Measurements from ENCODE around the gene ELOVL1. TPM values are rescaled to one million over a fixed set of nuclear protein-coding genes. Genes with fewer than 3 reads are reported as not detected.

ELOVL1 gene
- total RNA-seq (2022; extraction: Qiagen RNA extraction; ENCODE audit: low read depth), result 138 to 168 TPM (median 144 TPM) in 5 replicates

DNA sequence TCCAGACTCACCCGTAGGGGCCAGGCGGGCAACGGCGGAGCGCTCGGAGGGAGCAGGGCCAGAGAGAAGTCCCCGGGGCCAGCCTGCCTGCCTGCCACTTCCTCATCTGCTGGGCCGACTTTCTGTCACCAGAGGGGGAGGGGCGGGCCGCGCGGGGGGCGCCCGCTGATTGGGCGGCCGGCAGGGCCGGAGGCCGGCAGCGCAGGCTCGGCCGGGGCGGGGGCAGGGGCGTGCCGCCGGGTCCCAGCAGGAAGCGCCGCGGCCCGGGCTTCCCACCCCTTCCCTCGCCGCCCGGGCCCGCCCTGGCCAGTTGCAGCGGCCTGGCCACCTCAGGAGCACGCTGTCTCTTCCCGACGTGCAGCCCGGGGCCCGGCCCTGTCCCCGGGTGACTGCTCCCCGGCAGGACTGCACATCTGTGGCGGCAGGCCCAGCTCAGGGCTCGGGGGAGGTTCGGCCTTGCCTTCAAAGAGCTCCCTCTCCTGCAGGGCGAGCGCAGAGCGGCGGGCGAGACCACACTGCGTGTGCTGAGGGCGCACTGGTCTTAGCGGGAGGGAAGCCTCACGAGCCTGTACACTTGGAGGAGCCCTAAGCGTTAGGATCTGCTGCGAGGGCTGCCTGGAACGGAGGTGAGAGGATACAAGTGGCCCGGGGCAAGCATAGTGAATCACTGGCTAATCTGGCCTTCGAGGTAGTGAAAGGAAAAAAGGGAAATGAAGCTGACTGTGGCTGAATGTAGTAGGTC, at the start of gene ELOVL1:
ELOVL1 (minus strand) TSS at position 108 of the 742 bp plus-strand sequence. CDS start 2,402 bp downstream, outside the sequence.

DNA sequence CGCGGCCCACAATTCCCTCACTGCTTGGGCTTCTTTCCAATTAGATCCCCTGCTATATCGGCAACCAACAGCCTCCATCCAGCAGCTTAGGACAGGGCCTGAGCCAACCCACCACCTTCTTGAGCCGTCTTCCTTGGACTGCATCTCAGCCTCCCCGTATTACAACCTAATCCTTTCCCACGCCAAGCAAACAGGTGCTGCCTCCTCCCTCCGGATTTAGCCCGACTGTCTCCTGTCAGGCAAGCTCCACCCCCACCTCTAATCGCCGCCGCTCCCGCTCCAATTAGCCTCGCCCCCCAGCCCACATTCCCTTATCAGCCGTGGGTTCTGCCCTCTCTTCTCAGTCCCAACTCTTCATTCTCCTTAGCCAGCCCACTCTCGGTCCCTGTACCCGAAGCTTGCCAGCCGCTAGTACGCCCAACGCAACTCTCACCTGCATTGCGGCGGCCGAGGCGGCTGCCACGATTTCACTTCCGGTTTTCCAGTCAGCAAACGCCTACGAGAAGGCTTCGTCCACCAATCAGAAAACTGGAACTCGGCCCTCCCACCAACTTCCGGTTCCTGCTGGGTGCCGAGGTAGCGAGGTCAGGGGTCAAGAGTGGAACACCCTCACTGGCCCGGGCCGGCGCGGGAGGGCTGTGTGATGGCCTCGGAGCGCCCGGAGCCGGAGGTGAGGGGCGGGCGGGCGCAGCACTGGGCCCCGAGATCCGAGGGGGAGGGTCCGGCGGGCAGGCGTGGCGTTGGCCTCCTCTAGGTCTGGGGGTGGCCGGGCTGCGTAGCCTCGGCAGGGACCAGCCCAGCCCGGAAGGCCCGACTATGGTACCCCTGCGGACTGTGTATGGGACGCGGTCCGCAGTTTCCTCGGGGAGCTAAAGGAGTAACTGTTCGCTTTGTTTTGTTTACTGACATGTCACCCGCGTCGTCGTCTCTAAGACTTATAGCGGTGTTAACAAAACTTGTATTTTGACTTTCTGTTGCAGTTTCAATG, 21.8 kb upstream of the ELOVL1 start, which contains the start of the genes MED8 and SZT2:
MED8 (minus strand) TSS at position 475 of the 988 bp plus-strand sequence; CDS start at position 439, 36 bp downstream.
SZT2 (plus strand) TSS at position 574 of the 988 bp plus-strand sequence; CDS start at position 644, 70 bp downstream.

DNA sequence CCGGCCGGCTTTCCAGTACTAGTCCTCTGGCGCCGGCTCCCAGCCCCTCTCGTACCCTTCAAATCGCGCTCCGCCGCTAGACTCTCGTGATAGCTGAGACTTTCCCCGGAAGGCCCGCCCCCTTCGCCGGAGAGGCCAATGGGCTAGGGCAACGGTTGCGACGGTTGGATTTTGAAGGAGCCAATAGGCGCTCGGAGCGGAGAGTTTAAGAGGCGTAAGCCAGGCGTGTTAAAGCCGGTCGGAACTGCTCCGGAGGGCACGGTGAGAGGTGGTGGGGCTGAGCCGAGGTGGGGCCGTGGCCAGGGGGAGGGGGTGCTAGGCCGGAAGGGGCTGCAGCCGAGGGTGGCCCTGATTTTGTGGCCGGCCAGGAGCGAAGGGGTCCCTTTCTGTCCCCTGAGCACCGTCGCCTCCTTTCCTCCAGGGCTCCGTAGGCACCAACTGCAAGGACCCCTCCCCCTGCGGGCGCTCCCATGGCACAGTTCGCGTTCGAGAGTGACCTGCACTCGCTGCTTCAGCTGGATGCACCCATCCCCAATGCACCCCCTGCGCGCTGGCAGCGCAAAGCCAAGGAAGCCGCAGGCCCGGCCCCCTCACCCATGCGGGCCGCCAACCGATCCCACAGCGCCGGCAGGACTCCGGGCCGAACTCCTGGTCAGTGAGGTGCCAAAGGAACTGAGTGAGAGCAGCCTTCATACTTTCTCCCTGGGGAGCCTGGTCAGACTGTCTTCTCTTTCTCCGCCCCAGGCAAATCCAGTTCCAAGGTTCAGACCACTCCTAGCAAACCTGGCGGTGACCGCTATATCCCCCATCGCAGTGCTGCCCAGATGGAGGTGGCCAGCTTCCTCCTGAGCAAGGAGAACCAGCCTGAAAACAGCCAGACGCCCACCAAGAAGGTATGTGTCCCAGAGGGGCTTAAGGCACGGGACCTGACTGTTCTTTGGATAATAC, 8.8 kb downstream of the ELOVL1 start, which contains the start of gene CDC20:
CDC20 (plus strand) TSS at position 236 of the 948 bp plus-strand sequence; CDS start at position 471, 235 bp downstream.

GRCh38 chr1:43337588-43337987, 30.2 kb downstream of the ELOVL1 start, which contains the start of gene MPL:
MPL (plus strand) TSS chr1:43337818; CDS start chr1:43337849, 31 bp downstream.

Other genes starting within 250 kb of the ELOVL1 start
- gene EBNA1BP2, start 195.7 kb downstream of the ELOVL1 start, total RNA-seq (2022; extraction: Qiagen RNA extraction; ENCODE audit: low read depth), result 175 to 197 TPM (median 181 TPM) in 5 replicates
- gene CFAP57, start 195.7 kb downstream of the ELOVL1 start, total RNA-seq (2022; extraction: Qiagen RNA extraction; ENCODE audit: low read depth), result 0.31 to 0.93 TPM (median 0.34 TPM) in 5 replicates
- gene TMEM125, start 98.0 kb downstream of the ELOVL1 start, total RNA-seq (2022; extraction: Qiagen RNA extraction; ENCODE audit: low read depth), result not detected in 5 replicates
- not detected in 5 replicates for gene C1orf210, start 82.4 kb downstream of the ELOVL1 start, total RNA-seq (2022; extraction: Qiagen RNA extraction; ENCODE audit: low read depth)
- 0.02 to 0.09 TPM in 2 of 5 replicates, not detected in the others for gene TIE1, start 67.0 kb downstream of the ELOVL1 start, total RNA-seq (2022; extraction: Qiagen RNA extraction; ENCODE audit: low read depth)
- gene MPL, start 30.2 kb downstream of the ELOVL1 start, total RNA-seq (2022; extraction: Qiagen RNA extraction; ENCODE audit: low read depth), result 0.26 TPM in 1 of 5 replicates, not detected in the others
- gene CDC20, start 9.0 kb downstream of the ELOVL1 start, total RNA-seq (2022; extraction: Qiagen RNA extraction; ENCODE audit: low read depth), result 168 to 216 TPM (median 190 TPM) in 5 replicates
- 35.0 to 38.6 TPM (median 37.4 TPM) in 5 replicates for gene MED8, start 21.8 kb upstream of the ELOVL1 start, total RNA-seq (2022; extraction: Qiagen RNA extraction; ENCODE audit: low read depth)
- 4.7 to 8.4 TPM (median 8.2 TPM) in 5 replicates for gene SZT2, start 21.9 kb upstream of the ELOVL1 start, total RNA-seq (2022; extraction: Qiagen RNA extraction; ENCODE audit: low read depth)
- 13.3 to 16.7 TPM (median 13.9 TPM) in 5 replicates for gene HYI, start 85.9 kb upstream of the ELOVL1 start, total RNA-seq (2022; extraction: Qiagen RNA extraction; ENCODE audit: low read depth)
- 86.6 to 120 TPM (median 108 TPM) in 5 replicates for gene PTPRF, start 162.9 kb upstream of the ELOVL1 start, total RNA-seq (2022; extraction: Qiagen RNA extraction; ENCODE audit: low read depth)